A673 (cell line): ENCODE data around the gene KRT2.

Experiments used
- CTCF ChIP-seq: fragments of 300-800, 200-600 bp; sonication (generic); conservative IDR thresholded peaks from 2 replicates; pipeline ENCODE4 v1.5.1; 2017; ENCODE audit warnings: low read depth, mild to moderate bottlenecking, antibody characterized with exemption, low read length, moderate library complexity, mixed read lengths
- EZH2 ChIP-seq: fragments of 200-600 bp; sonication (generic); IDR thresholded peaks from 2 replicates; pipeline ENCODE4 v1.6.1; 2017; ENCODE audit warnings: borderline replicate concordance, low read depth, mild to moderate bottlenecking, mixed read lengths, antibody characterized with exemption, low read length; ENCODE audit not compliant: poor library complexity, severe bottlenecking

- TF ChIP-seq CTCF (no peak), EZH2 (no peak)
Observed at GRCh38 chr12:52636189-52636588, 15.8 kb downstream of the KRT2 start.
